NK-92 (cell line): ENCODE data around the gene SPRR2A.
"Not testable (repeated sequence)": the region's sequence is repeated elsewhere in the genome, so short reads cannot be mapped to it uniquely, and the experiment has no call there.

Source experiments
- DNase-seq: peaks from one replicate; lab custom pipeline; 2025; ENCODE audit not compliant: unreplicated experiment; lab: John Stamatoyannopoulos, UW

Gene SPRR2A

GRCh38 chr1:153025797-153026196, 31.5 kb downstream of the SPRR2A start:
- DNase-seq = no peak

DNA sequence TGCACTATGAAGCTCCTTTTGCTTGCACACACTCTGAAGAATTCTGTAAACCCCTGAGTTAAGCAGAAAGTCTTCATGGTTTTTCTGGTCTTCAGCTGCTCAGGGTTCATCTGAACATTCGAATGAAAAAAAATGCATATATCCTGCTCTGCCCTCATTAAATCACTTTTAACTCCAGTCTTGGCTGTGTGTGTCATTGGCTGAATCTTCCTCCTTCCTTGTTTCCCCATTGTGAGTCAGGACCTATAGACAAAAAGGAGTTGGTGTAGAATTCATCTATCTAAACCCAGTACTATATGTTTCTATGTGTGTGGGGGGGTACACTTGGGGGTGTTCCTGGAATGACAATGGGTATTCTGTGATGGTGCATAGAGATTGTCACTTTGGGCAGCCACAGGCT, 32.9 kb downstream of the SPRR2A start:
- DNase-seq = no peak

DNA sequence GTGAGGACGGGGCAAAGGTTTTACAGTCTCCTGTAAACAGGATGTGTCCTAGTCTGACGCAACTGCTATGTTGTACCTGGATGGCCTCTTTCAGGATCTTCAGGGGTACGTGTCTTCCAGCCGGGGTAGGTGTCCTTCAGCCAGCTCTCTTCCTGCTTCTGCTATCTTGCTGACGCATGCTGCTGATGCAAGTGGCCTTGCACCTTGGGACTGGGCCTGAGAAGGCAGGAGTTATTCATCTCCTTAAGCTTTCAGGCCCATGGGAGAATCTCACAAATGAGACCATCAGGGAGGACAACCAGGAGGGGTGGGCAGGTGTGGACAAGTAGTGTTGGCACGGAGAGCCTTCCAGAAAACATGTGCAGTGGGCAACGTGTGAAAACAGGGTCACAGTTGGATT, 34.2 kb downstream of the SPRR2A start:
- no peak for DNase-seq

DNA sequence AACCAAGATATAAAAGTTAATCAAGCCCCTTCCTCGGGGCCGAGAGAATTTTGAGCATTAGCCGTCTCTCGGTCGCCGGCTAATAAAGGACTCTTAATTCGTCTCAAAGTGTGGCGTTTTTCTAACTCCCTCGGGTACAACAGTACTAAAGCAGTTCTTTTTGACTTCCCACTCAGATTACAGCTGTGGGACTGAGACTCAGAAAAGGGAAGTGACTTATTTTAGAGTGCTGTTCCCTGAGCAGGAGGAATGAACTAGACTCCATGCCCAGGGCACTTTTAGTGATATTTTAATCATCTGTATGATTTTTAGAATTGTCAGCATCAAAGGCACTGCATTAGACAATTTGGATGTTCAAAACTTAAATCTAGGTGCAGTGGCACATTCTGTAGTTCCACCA, 35.0 kb downstream of the SPRR2A start:
- not testable (repeated sequence) for DNase-seq

DNA sequence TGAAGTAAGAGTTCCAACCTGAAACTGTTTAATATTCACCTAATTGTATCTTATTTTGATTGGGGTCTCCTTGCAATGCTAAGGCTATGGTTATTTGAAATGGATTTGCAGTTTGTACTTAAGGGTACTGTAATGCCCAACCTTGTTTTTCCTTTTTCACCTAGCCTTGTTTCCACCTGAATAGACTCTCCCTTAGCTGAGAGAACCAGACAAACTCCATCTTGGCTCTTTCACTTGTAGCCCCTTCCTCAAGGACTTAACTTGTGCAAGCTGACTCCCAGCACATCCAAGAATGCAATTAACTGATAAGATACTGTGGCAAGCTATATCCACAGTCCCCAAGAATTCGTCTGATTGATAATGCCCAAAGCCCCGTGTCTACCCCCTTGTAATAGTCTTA, 35.5 kb downstream of the SPRR2A start:
- DNase-seq = not testable (repeated sequence)

- DNase-seq = not testable (repeated sequence)
Measured at GRCh38 chr1:153011235-153011758, 46.0 kb downstream of the SPRR2A start.
